ENCODE data around the gene ROR2. TPM values are rescaled to one million over a fixed set of nuclear protein-coding genes. Genes with fewer than 3 reads are reported as not detected.

ROR2 gene
- total RNA-seq, 2 experiments from 2014 or later, result not detected

- TF ChIP-seq, protein P1, sequence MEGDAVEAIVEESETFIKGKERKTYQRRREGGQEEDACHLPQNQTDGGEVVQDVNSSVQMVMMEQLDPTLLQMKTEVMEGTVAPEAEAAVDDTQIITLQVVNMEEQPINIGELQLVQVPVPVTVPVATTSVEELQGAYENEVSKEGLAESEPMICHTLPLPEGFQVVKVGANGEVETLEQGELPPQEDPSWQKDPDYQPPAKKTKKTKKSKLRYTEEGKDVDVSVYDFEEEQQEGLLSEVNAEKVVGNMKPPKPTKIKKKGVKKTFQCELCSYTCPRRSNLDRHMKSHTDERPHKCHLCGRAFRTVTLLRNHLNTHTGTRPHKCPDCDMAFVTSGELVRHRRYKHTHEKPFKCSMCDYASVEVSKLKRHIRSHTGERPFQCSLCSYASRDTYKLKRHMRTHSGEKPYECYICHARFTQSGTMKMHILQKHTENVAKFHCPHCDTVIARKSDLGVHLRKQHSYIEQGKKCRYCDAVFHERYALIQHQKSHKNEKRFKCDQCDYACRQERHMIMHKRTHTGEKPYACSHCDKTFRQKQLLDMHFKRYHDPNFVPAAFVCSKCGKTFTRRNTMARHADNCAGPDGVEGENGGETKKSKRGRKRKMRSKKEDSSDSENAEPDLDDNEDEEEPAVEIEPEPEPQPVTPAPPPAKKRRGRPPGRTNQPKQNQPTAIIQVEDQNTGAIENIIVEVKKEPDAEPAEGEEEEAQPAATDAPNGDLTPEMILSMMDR (IDR thresholded peaks at IDR 0.05), result no peak
- intact Hi-C loops (cut with DNase I, micrococcal nuclease), result no loop called here
- Mint-ChIP-seq H3K4me1 (ENCODE audit: low read depth) (no peaks in the 10 kb centered on the region), H3K4me3 (no peak overlapping the region), H3K27me3 (peaks cover 18% of the 10 kb centered on the region), H3K36me3 (ENCODE audit: low read depth) (no peaks in the 10 kb centered on the region), H3K9me3 (peaks cover 4% of the 10 kb centered on the region), H3K27ac (no peak overlapping the region)
- no peaks in the 10 kb centered on the region for H3K9me3 ChIP-seq (ENCODE audit: control insufficient read depth in 1 of 2, insufficient read depth in 1 of 2, low read length in 2 of 2)
- POLR2A ChIA-PET, result no interaction called here
- ATAC-seq (ENCODE audit: poor library complexity) (no peak), DNase-seq (no peak)
- H3K4me1 ChIP-seq (ENCODE audit: insufficient read depth, low read length), result no peaks in the 10 kb centered on the region
- H3K27ac ChIP-seq (ENCODE audit: low read depth in 1 of 2, low read length in 2 of 2), result no peak overlapping the region
- no peaks in the 10 kb centered on the region for H3K36me3 ChIP-seq (ENCODE audit: insufficient read depth, low read length)
- no peak overlapping the region for H3K4me3 ChIP-seq (ENCODE audit: low read length)
- H3K27me3 ChIP-seq (ENCODE audit: control insufficient read depth in 1 of 2, insufficient read depth in 2 of 2, low read length in 2 of 2), result no peaks in the 10 kb centered on the region
- CTCF ChIA-PET, result no interaction called here
These were observed 189.1 kb downstream of the ROR2 start for GRCh38 chr9:91760906-91761305.

GRCh38 chr9:91758491-91758981 lies 191.5 kb downstream of the ROR2 start:
- H3K4me3 Mint-ChIP-seq, result no peak overlapping the region
- no peak overlapping the region for H3K27ac Mint-ChIP-seq
- DNase-seq (peak in 4 of 14 experiments; percentile 10 to 42 (median 18)), ATAC-seq (ENCODE audit: poor library complexity) (no peak)
- Histone ChIP-seq H3K9me3 (ENCODE audit: control insufficient read depth in 1 of 2, insufficient read depth in 1 of 2, low read length in 2 of 2) (no peaks in the 10 kb centered on the region), H3K36me3 (ENCODE audit: insufficient read depth, low read length) (no peaks in the 10 kb centered on the region), H3K27me3 (ENCODE audit: control insufficient read depth in 1 of 2, insufficient read depth in 2 of 2, low read length in 2 of 2) (no peaks in the 10 kb centered on the region), H3K4me1 (ENCODE audit: insufficient read depth, low read length) (no peaks in the 10 kb centered on the region), H3K4me3 (ENCODE audit: low read length) (no peak overlapping the region), H3K27ac (ENCODE audit: low read depth in 1 of 2, low read length in 2 of 2) (no peak overlapping the region)
- peaks cover 7% of the 10 kb centered on the region for H3K27me3 Mint-ChIP-seq
- TF ChIP-seq, protein P1 (IDR thresholded peaks at IDR 0.05), result no peak
- intact Hi-C loops (cut with DNase I, micrococcal nuclease), result no loop called here
- no peaks in the 10 kb centered on the region for H3K4me1 Mint-ChIP-seq (ENCODE audit: low read depth)
- POLR2A ChIA-PET, result no interaction called here
- H3K36me3 Mint-ChIP-seq (ENCODE audit: low read depth), result no peaks in the 10 kb centered on the region
- peaks cover 4% of the 10 kb centered on the region for H3K9me3 Mint-ChIP-seq
- CTCF ChIA-PET, result no interaction called here

DNA sequence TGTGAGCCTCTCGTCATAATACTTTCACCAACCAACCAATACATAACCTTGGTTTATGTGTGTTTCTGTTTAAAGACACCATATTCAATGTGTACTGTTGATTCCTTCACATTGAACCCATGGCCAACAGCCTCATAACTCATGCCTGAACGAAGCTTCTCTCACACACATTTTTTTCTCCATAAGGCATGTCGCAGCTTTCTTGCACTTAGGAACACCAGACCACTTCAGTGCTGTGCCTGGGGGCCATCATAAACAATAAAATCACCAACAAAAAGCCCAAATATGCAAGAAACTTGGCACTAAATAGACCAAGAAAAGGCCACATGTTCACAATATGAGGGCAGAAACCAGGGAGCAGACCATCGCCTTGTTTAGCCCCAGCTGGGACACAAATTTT lies 192.2 kb downstream of the ROR2 start:
- no peak overlapping the region for H3K27ac ChIP-seq (ENCODE audit: low read depth in 1 of 2, low read length in 2 of 2)
- POLR2A ChIA-PET, result no interaction called here
- H3K9me3 Mint-ChIP-seq, result peaks cover 4% of the 10 kb centered on the region
- no peaks in the 10 kb centered on the region for H3K27me3 ChIP-seq (ENCODE audit: control insufficient read depth in 1 of 2, insufficient read depth in 2 of 2, low read length in 2 of 2)
- DNase-seq (no peak), ATAC-seq (ENCODE audit: poor library complexity) (no peak)
- no peak overlapping the region for H3K4me3 ChIP-seq (ENCODE audit: low read length)
- CTCF ChIA-PET, result no interaction called here
- no peaks in the 10 kb centered on the region for H3K36me3 ChIP-seq (ENCODE audit: insufficient read depth, low read length)
- TF ChIP-seq, protein P1 (IDR thresholded peaks at IDR 0.05), result no peak
- H3K9me3 ChIP-seq (ENCODE audit: control insufficient read depth in 1 of 2, insufficient read depth in 1 of 2, low read length in 2 of 2), result no peaks in the 10 kb centered on the region
- H3K4me1 Mint-ChIP-seq (ENCODE audit: low read depth), result no peaks in the 10 kb centered on the region
- no peaks in the 10 kb centered on the region for H3K36me3 Mint-ChIP-seq (ENCODE audit: low read depth)
- intact Hi-C loops (cut with DNase I, micrococcal nuclease), result no loop called here
- peaks cover 7% of the 10 kb centered on the region for H3K27me3 Mint-ChIP-seq
- no peaks in the 10 kb centered on the region for H3K4me1 ChIP-seq (ENCODE audit: insufficient read depth, low read length)
- H3K27ac Mint-ChIP-seq, result no peak overlapping the region
- H3K4me3 Mint-ChIP-seq, result no peak overlapping the region

All from CD4-positive, alpha-beta T cell (primary cell).